ENCODE measurements around the gene APEH. TPM values are rescaled to one million over a fixed set of nuclear protein-coding genes. Genes with fewer than 3 reads are reported as not detected.

Gene APEH
- total and polyA plus RNA-seq, 4 donors = 25.2 to 119 (median 69.2) TPM

GRCh38 chr3:49641921-49642707, 32.0 kb upstream of the APEH start:
- DNase-seq (no peak), ATAC-seq (ENCODE audit: insufficient read depth, low FRiP score) (no peak)
- 93 to 97% methylated on average over 14 of the region's 14 CpGs for WGBS, 2 donors
- Histone ChIP-seq H3K9me3 (ENCODE audit: control insufficient read depth in 4 of 4, insufficient read depth in 3 of 4, low read length in 3 of 4) (no peaks in the 10 kb centered on the region), H3K4me3 (no peak overlapping the region), H3K27me3 (ENCODE audit: control insufficient read depth in 3 of 3, insufficient read depth in 3 of 3, low read length in 2 of 3) (no peaks in the 10 kb centered on the region), H3K4me1 (ENCODE audit: control insufficient read depth in 5 of 5, insufficient read depth in 5 of 5, low read length in 5 of 5) (no peaks in the 10 kb centered on the region), H3K27ac (ENCODE audit: low read depth in 1 of 2, low read length in 1 of 2) (no peak overlapping the region), H3K9ac (ENCODE audit: insufficient read depth in 1 of 2, low read length in 2 of 2) (no peak overlapping the region), H3K36me3 (ENCODE audit: control insufficient read depth in 4 of 4, insufficient read depth in 4 of 4, low read length in 4 of 4) (no peaks in the 10 kb centered on the region)
- TF ChIP-seq CTCF (IDR thresholded peaks at IDR 0.05; ENCODE audit: control extremely low read depth, extremely low read depth) = no peak

GRCh38 chr3:49642708-49643145, 31.4 kb upstream of the APEH start:
- Histone ChIP-seq H3K27me3 (ENCODE audit: control insufficient read depth in 3 of 3, insufficient read depth in 3 of 3, low read length in 2 of 3) (no peaks in the 10 kb centered on the region), H3K4me3 (no peak overlapping the region), H3K9ac (ENCODE audit: insufficient read depth in 1 of 2, low read length in 2 of 2) (no peak overlapping the region), H3K27ac (ENCODE audit: low read depth in 1 of 2, low read length in 1 of 2) (no peak overlapping the region), H3K9me3 (ENCODE audit: control insufficient read depth in 4 of 4, insufficient read depth in 3 of 4, low read length in 3 of 4) (no peaks in the 10 kb centered on the region), H3K4me1 (ENCODE audit: control insufficient read depth in 5 of 5, insufficient read depth in 5 of 5, low read length in 5 of 5) (peaks cover 0 to 3% (median 0%) of the 10 kb centered on the region in 5 donors), H3K36me3 (ENCODE audit: control insufficient read depth in 4 of 4, insufficient read depth in 4 of 4, low read length in 4 of 4) (no peaks in the 10 kb centered on the region)
- no peak for TF ChIP-seq CTCF (IDR thresholded peaks at IDR 0.05; ENCODE audit: control extremely low read depth, extremely low read depth)
- DNase-seq = no peak
- no peak for ATAC-seq (ENCODE audit: insufficient read depth, low FRiP score)
- 94 to 97% methylated on average over 9 of the region's 9 CpGs for WGBS, 2 donors

GRCh38 chr3:49644684-49645083, 29.5 kb upstream of the APEH start:
- no peak overlapping the region for H3K27ac ChIP-seq (ENCODE audit: low read depth in 1 of 2, low read length in 1 of 2)
- 78 to 82% methylated on average over 8 of the region's 8 CpGs for WGBS, 2 donors
- no peak for TF ChIP-seq CTCF (IDR thresholded peaks at IDR 0.05; ENCODE audit: control extremely low read depth, extremely low read depth)
- H3K4me1 ChIP-seq (ENCODE audit: control insufficient read depth in 5 of 5, insufficient read depth in 5 of 5, low read length in 5 of 5) = peaks cover 0 to 8% (median 2%) of the 10 kb centered on the region in 5 donors
- ATAC-seq (ENCODE audit: insufficient read depth, low FRiP score) (no peak), DNase-seq (no peak)
- no peaks in the 10 kb centered on the region for H3K9me3 ChIP-seq (ENCODE audit: control insufficient read depth in 4 of 4, insufficient read depth in 3 of 4, low read length in 3 of 4)
- no peak overlapping the region for H3K9ac ChIP-seq (ENCODE audit: insufficient read depth in 1 of 2, low read length in 2 of 2)
- H3K36me3 ChIP-seq (ENCODE audit: control insufficient read depth in 4 of 4, insufficient read depth in 4 of 4, low read length in 4 of 4) = no peaks in the 10 kb centered on the region
- H3K27me3 ChIP-seq (ENCODE audit: control insufficient read depth in 3 of 3, insufficient read depth in 3 of 3, low read length in 2 of 3) = no peaks in the 10 kb centered on the region
- no peak overlapping the region for H3K4me3 ChIP-seq

All from lung (tissue), 12 donors.